IPS-18c (cell line): ENCODE measurements around the gene MT3.
A peak's percentile ranks its signal among the peaks of the same experiment; 100 is the strongest.

ENCODE experiments used
- H3K4me3 ChIP-seq: 2 replicates; pipeline ENCODE4 v1.7.0; 2013; ENCODE audit warnings: low read depth, mild to moderate bottlenecking, low read length, moderate library complexity; ENCODE audit not compliant: insufficient read depth
- H3K9me3 ChIP-seq: one replicate; pipeline ENCODE4 v1.6.1; 2013; ENCODE audit warnings: mild to moderate bottlenecking, low read length, moderate library complexity; ENCODE audit not compliant: control insufficient read depth, insufficient read depth

MT3 gene

GRCh38 chr16:56634715-56635440, 45.5 kb downstream of the MT3 start:
- Histone ChIP-seq H3K4me3 (peak overlapping the region; percentile 11; the same call in 1 of the 2 replicates), H3K9me3 (no peaks in the 10 kb centered on the region)

GRCh38 chr16:56635441-56635967, 46.2 kb downstream of the MT3 start:
- Histone ChIP-seq H3K4me3 (peak overlapping the region; percentile 11; the same call in 1 of the 2 replicates), H3K9me3 (no peaks in the 10 kb centered on the region)

- Histone ChIP-seq H3K4me3 (no peak overlapping the region), H3K9me3 (no peaks in the 10 kb centered on the region)
These were observed 47.5 kb downstream of the MT3 start for GRCh38 chr16:56636616-56637413.

GRCh38 chr16:56637814-56638750, 48.8 kb downstream of the MT3 start, which contains the start of gene MT1A:
Gene MT1A (plus strand): TSS chr16:56638666. CDS start chr16:56638739, 73 bp downstream.
- H3K4me3 ChIP-seq = peak within 1 kb of the TSS; percentile 53
- H3K9me3 ChIP-seq = no peaks in the 10 kb centered on the region

GRCh38 chr16:56639045-56639444, 49.7 kb downstream of the MT3 start:
- H3K4me3 ChIP-seq = no peak overlapping the region; the same call in 1 of the 2 replicates

GRCh38 chr16:56640076-56640475, 50.7 kb downstream of the MT3 start:
- Histone ChIP-seq H3K4me3 (no peak overlapping the region), H3K9me3 (no peaks in the 10 kb centered on the region)

More at GRCh38 chr16:56639045-56639444, 49.7 kb downstream of the MT3 start:
- H3K9me3 ChIP-seq = no peaks in the 10 kb centered on the region
